Activated CD8-positive, alpha-beta memory T cell treated with anti-CD3 and anti-CD28 coated beads, Interleukin-2, amount 50 U/mL, for 24 hours (primary cell): ENCODE results near the gene DCAF6.

Source experiments
- DNase-seq: peaks from one replicate; pipeline ENCODE4 v3.0.0-alpha.2; 2020; ENCODE audit errors: extremely low read depth

Gene DCAF6

GRCh38 chr1:168104535-168104934, 168.1 kb downstream of the DCAF6 start:
- DNase-seq, result no peak

- no peak for DNase-seq
These were observed 169.4 kb downstream of the DCAF6 start for GRCh38 chr1:168105846-168106245.

GRCh38 chr1:168106274-168106673, 169.8 kb downstream of the DCAF6 start:
- DNase-seq, result no peak

- DNase-seq, result no peak
These were observed 174.5 kb downstream of the DCAF6 start for GRCh38 chr1:168110896-168111545.

- no peak for DNase-seq
These were observed 176.3 kb downstream of the DCAF6 start for GRCh38 chr1:168112673-168113305.

GRCh38 chr1:168114845-168115244, 178.4 kb downstream of the DCAF6 start:
- no peak for DNase-seq

- no peak for DNase-seq
These were observed 179.9 kb downstream of the DCAF6 start for GRCh38 chr1:168116327-168116799.

- DNase-seq, result no peak
These were observed 183.3 kb downstream of the DCAF6 start for GRCh38 chr1:168119750-168120149.

GRCh38 chr1:168121401-168122011, 185.0 kb downstream of the DCAF6 start:
- DNase-seq, result no peak

GRCh38 chr1:168125051-168125450, 188.6 kb downstream of the DCAF6 start:
- no peak for DNase-seq
